GM19468 (cell line): ENCODE results near the gene C2orf49.

Experiments
- ATAC-seq: cut with Tn5 transposase; IDR thresholded peaks from one replicate; pipeline ENCODE4 v1.9.1; 2021; ENCODE audit warnings: mild to moderate bottlenecking, moderate library complexity, moderate number of reproducible peaks; ENCODE audit not compliant: unreplicated experiment; ENCODE audit errors: extremely low read depth

The C2orf49 gene

GRCh38 chr2:105337122-105338019 lies at the start of gene C2orf49:
Gene C2orf49, plus strand, starts transcription at chr2:105337540. Its CDS starts 48 bp downstream, at chr2:105337588.
- peak; percentile 75 for ATAC-seq

GRCh38 chr2:105287692-105288091 lies 49.6 kb upstream of the C2orf49 start:
- ATAC-seq: no peak

- no peak for ATAC-seq
Observed at GRCh38 chr2:105288133-105288532, 49.2 kb upstream of the C2orf49 start.

GRCh38 chr2:105290981-105291660 lies 46.2 kb upstream of the C2orf49 start:
- no peak for ATAC-seq

- no peak for ATAC-seq
Observed at GRCh38 chr2:105291981-105292380, 45.4 kb upstream of the C2orf49 start.

GRCh38 chr2:105294046-105294445 lies 43.3 kb upstream of the C2orf49 start:
- no peak for ATAC-seq

GRCh38 chr2:105294844-105295481 lies 42.4 kb upstream of the C2orf49 start:
- ATAC-seq: no peak

- no peak for ATAC-seq
Observed at GRCh38 chr2:105296017-105296611, 41.2 kb upstream of the C2orf49 start.

- no peak for ATAC-seq
Observed at GRCh38 chr2:105297216-105297615, 40.1 kb upstream of the C2orf49 start.

GRCh38 chr2:105298017-105298416 lies 39.3 kb upstream of the C2orf49 start:
- ATAC-seq: no peak

- no peak for ATAC-seq
Observed at GRCh38 chr2:105299290-105299689, 38.0 kb upstream of the C2orf49 start.

GRCh38 chr2:105301646-105302045 lies 35.7 kb upstream of the C2orf49 start:
- ATAC-seq: no peak

- ATAC-seq: no peak
Observed at GRCh38 chr2:105307146-105307545, 30.2 kb upstream of the C2orf49 start.

- ATAC-seq: no peak
Observed at GRCh38 chr2:105307550-105307949, 29.8 kb upstream of the C2orf49 start.

- ATAC-seq: no peak
Observed at GRCh38 chr2:105307962-105308361, 29.4 kb upstream of the C2orf49 start.

GRCh38 chr2:105308382-105309146 lies 28.8 kb upstream of the C2orf49 start:
- ATAC-seq: no peak

GRCh38 chr2:105309147-105309545 lies 28.2 kb upstream of the C2orf49 start:
- ATAC-seq: no peak

GRCh38 chr2:105313877-105314276 lies 23.5 kb upstream of the C2orf49 start:
- ATAC-seq: no peak

- peak; percentile 34 for ATAC-seq
Observed at GRCh38 chr2:105315314-105315713, 22.0 kb upstream of the C2orf49 start.

- no peak for ATAC-seq
Observed at GRCh38 chr2:105317937-105318336, 19.4 kb upstream of the C2orf49 start.
